Body of pancreas (tissue), 4 donors: ENCODE measurements around the gene B3GAT1.

Experiments
- CTCF ChIP-seq, 7 experiments: fragments of 450-650 bp in 4 of 7; fragments of 200-600 bp in 3 of 7; sonication (generic) in 3 of 7; IDR thresholded peaks; one replicate each; pipeline ENCODE4 v1.5.1; 2016 to 2019; ENCODE audit warnings: antibody characterized with exemption in 7 of 7
- POLR2A ChIP-seq, 3 donors: fragments of 450-650 bp; IDR thresholded peaks; one replicate each; pipeline ENCODE4 v1.6.1; 2016; ENCODE audit warnings: antibody characterized with exemption in 3 of 3, mild to moderate bottlenecking in 2 of 3

- TF ChIP-seq CTCF (IDR thresholded peaks at IDR 0.05), result no peak
- no peak for TF ChIP-seq POLR2A (IDR thresholded peaks at IDR 0.05)
These were observed 29.8 kb downstream of the B3GAT1 start for GRCh38 chr11:134382257-134382656.
